K562 (cell line): ENCODE data around the gene TRIM24. TPM values are rescaled to one million over a fixed set of nuclear protein-coding genes. Genes with fewer than 3 reads are reported as not detected.

Experiments
- ATAC-seq: fragments of 200-7000 bp; cut with Tn5 transposase; 3 replicates; pipeline ENCODE4 v1.9.1; 2020; ENCODE audit warnings: moderate library complexity
- BruUV-seq: library from RNA; stranded (reverse); fragments of 400-500 nt; replicated peaks from 2 replicates; lab custom pipeline; 2021; lab: Mats Ljungman, UMichigan
- CTCF ChIA-PET: fragments of 300-600 bp; formaldehyde crosslinking; extraction: SDS; loops from one replicate; lab custom pipeline; 2021; ENCODE audit warnings: low intra/inter-chr PET ratio; lab: Yijun Ruan, JAX
- POLR2A ChIA-PET: fragments of 300-600, 350-650 bp; sonication (Branson Sonifier 250); formaldehyde crosslinking; extraction: SDS; loops from one replicate; lab custom pipeline; 2021; ENCODE audit warnings: antibody characterized with exemption, inconsistent platforms; lab: Yijun Ruan, JAX
- DNase-seq, 4 experiments: peaks; one replicate each; pipeline versions ENCODE4 v3.0.0 to v3.0.0-alpha.2; 2011 to 2018; ENCODE audit warnings: low spot score in 3 of 4, mixed read lengths in 3 of 4; ENCODE audit errors: extremely low read depth in 1 of 4
- FAIRE-seq: peaks from 2 replicates; lab custom pipeline; 2011; peaks lifted over from hg19 to GRCh38; lab: Jason Lieb, UNC
- H2AFZ ChIP-seq: 2 replicates; pipeline ENCODE4 v1.6.0; 2011; ENCODE audit warnings: low read depth, low read length, control low read depth, inconsistent platforms
- H3K27ac ChIP-seq: fragments of 200-600 bp; 3 replicates; pipeline ENCODE4 v1.8.0; 2011; ENCODE audit warnings: low read depth, mild to moderate bottlenecking, control low read depth, inconsistent platforms, low read length, moderate library complexity, mixed read lengths; ENCODE audit errors: extremely low read depth
- H3K27me3 ChIP-seq, 2 experiments: fragments of 300-600 bp in 1 of 2; 2 replicates in 1 of 2; 3 replicates in 1 of 2; pipeline versions ENCODE4 v1.6.0 to v1.8.0; 2011; ENCODE audit warnings: inconsistent platforms in 2 of 2, low read length in 2 of 2, mild to moderate bottlenecking in 1 of 2, mixed read lengths in 1 of 2, moderate library complexity in 1 of 2; ENCODE audit not compliant: control insufficient read depth in 2 of 2, insufficient read depth in 2 of 2
- H3K36me3 ChIP-seq: fragments of 300-600 bp; 3 replicates; pipeline ENCODE4 v1.8.0; 2011; ENCODE audit warnings: mild to moderate bottlenecking, low read length, inconsistent platforms; ENCODE audit not compliant: control insufficient read depth, insufficient read depth
- H3K4me1 ChIP-seq, 2 experiments: fragments of 200-600 bp in 1 of 2; replicated peaks in 1 of 2; 2 replicates in 1 of 2; 3 replicates in 1 of 2; pipeline versions ENCODE4 v1.5.1 to v1.8.0; 2011; ENCODE audit warnings: inconsistent platforms in 2 of 2, low read length in 2 of 2, mild to moderate bottlenecking in 1 of 2, mixed read lengths in 1 of 2, moderate library complexity in 1 of 2; ENCODE audit not compliant: control insufficient read depth in 2 of 2, insufficient read depth in 2 of 2
- H3K4me2 ChIP-seq: 2 replicates; pipeline ENCODE4 v1.6.1; 2011; ENCODE audit warnings: low read length, control low read depth, inconsistent platforms, mixed read lengths; ENCODE audit not compliant: insufficient read depth
- H3K4me3 ChIP-seq: fragments of 200-600 bp; sonication (generic), shearing (Covaris generic); 2 replicates; pipeline ENCODE4 v1.5.1; 2016; ENCODE audit warnings: control low read depth, inconsistent platforms
- H3K79me2 ChIP-seq: fragments of 200-600 bp; 3 replicates; pipeline ENCODE4 v1.8.0; 2011; ENCODE audit warnings: low read length, inconsistent platforms; ENCODE audit not compliant: control insufficient read depth, insufficient read depth
- H3K9ac ChIP-seq, 2 experiments: 2 replicates each; pipeline versions ENCODE4 v1.6.0 to v1.6.1; 2011; ENCODE audit warnings: low read depth in 2 of 2, low read length in 2 of 2, control low read depth in 1 of 2, inconsistent platforms in 1 of 2, mild to moderate bottlenecking in 1 of 2, mixed read lengths in 1 of 2; ENCODE audit not compliant: insufficient read depth in 1 of 2
- H3K9me1 ChIP-seq: one replicate; pipeline ENCODE4 v1.6.0; 2011; ENCODE audit warnings: inconsistent platforms, mild to moderate bottlenecking, low read length, moderate library complexity; ENCODE audit not compliant: control insufficient read depth, insufficient read depth
- H3K9me3 ChIP-seq: replicated peaks from 2 replicates; pipeline ENCODE4 v1.5.1; 2011; ENCODE audit warnings: low read depth, low read length, inconsistent platforms; ENCODE audit not compliant: control insufficient read depth, insufficient read depth
- H4K20me1 ChIP-seq: replicated peaks from 2 replicates; pipeline ENCODE4 v1.6.1; 2011; ENCODE audit warnings: low read length, inconsistent platforms, mixed read lengths; ENCODE audit not compliant: control insufficient read depth, insufficient read depth
- ARID2 ChIP-seq: fragments of 450-650 bp; IDR thresholded peaks from 2 replicates; pipeline ENCODE4 v1.6.1; 2017; ENCODE audit warnings: antibody characterized with exemption, mild to moderate bottlenecking
- MXD1 ChIP-seq: fragments of 250-450 bp; sonication (Bioruptor Pico); IDR thresholded peaks from 2 replicates; pipeline ENCODE4 v1.8.0; 2021; ENCODE audit warnings: borderline replicate concordance, mild to moderate bottlenecking, moderate library complexity; ENCODE audit not compliant: poor library complexity, severe bottlenecking
- POLR2A ChIP-seq: fragments of 450-650 bp; conservative IDR thresholded peaks from 2 replicates; pipeline ENCODE4 v1.6.1; 2016
- SREBF1 ChIP-seq: fragments of 150-350 bp; IDR thresholded peaks from 2 replicates; pipeline ENCODE4 v1.6.1; 2014; ENCODE audit warnings: antibody characterized with exemption, low read depth, low read length, borderline replicate concordance
- USF1 ChIP-seq: sonication (generic); formaldehyde crosslinking; IDR thresholded peaks from 2 replicates; pipeline ENCODE4 v1.9.0; 2022; ENCODE audit warnings: mild to moderate bottlenecking, missing genetic modification reagents
- ZNF217 ChIP-seq: sonication (generic); formaldehyde crosslinking; IDR thresholded peaks from 2 replicates; pipeline ENCODE4 v1.8.0; 2022; ENCODE audit warnings: mild to moderate bottlenecking, missing genetic modification reagents
- WGBS: fragments of 100-300 bp; shearing (Covaris generic); methylation state at CpG from one replicate; pipeline ENCODE4 v1.1.6; 2016; ENCODE audit warnings: low coverage, mixed read lengths; ENCODE audit not compliant: insufficient coverage; ENCODE audit errors: missing lambda C conversion rate; 5-methylcytosine and 5-hydroxymethylcytosine counted together
- in situ Hi-C: fragments of 300-500 bp; cut with MboI; formaldehyde crosslinking; loops from 4 replicates; pipeline ENCODE4 v1.15.0; 2018; ENCODE audit warnings: inconsistent platforms, mixed read lengths
- intact Hi-C: fragments of 100-400 bp; cut with micrococcal nuclease; formaldehyde crosslinking; loops from 2 replicates; pipeline ENCODE4 v1.14.2; 2022
- polyA plus RNA-seq, 8 experiments: library from polyadenylated mRNA; depleted of rRNA in 4 of 8; stranded (reverse) in 5 of 8; unstranded in 3 of 8; fragments of >200 nt; fragmentation: Nextera tagmentation in 2 of 8; fragmentation: Illumina TruSeq in 1 of 8; extraction: Ambion mirVana in 2 of 8; extraction: Trizol in 1 of 8; gene quantifications; 2 replicates each; pipeline versions ENCODE4 v1.2.1 to v1.2.3, GENCODE V29; 2011 to 2014; ENCODE audit warnings: inconsistent platforms in 1 of 8, missing spikeins in 1 of 8
- total RNA-seq, 7 experiments: library from RNA; depleted of rRNA in 6 of 7; stranded (reverse); fragments of >200 nt in 6 of 7; fragmentation: Illumina TruSeq in 2 of 7; extraction: Trizol in 2 of 7; gene quantifications; 2 replicates each; pipeline versions ENCODE4 v1.2.1 to v1.2.3, GENCODE V29; 2011 to 2021; ENCODE audit warnings: low replicate concordance in 1 of 7

TRIM24 gene
- total and polyA plus RNA-seq, 9 of the 15 experiments (the other 6 are each of a cell fraction or from before 2014, with no cell fraction given), result 13.4 to 74.0 (median 41.7) TPM

- ChIA-PET CTCF (no interaction called here), POLR2A (no interaction called here)
- WGBS, result 88% methylated on average over 5 of the region's 5 CpGs
- no peaks in the 10 kb centered on the region for H3K9me1 ChIP-seq
- ATAC-seq, result no peak
- no peak overlapping the region for H3K4me2 ChIP-seq
- H3K9ac ChIP-seq, result no peak overlapping the region
- BruUV-seq, result no TSS peak
- H2AFZ ChIP-seq, result no peak overlapping the region
- intact Hi-C loops (no loop called here), in situ Hi-C loops (no loop called here)
- peaks cover 56% of the 10 kb centered on the region for H3K36me3 ChIP-seq
- no peaks in the 10 kb centered on the region for H3K9me3 ChIP-seq
- no peaks in the 10 kb centered on the region for H4K20me1 ChIP-seq
- H3K79me2 ChIP-seq, result no peaks in the 10 kb centered on the region
- no peaks in the 10 kb centered on the region for H3K27me3 ChIP-seq
- TF ChIP-seq ZNF217 (CRISPR knock-in tag) (no peak), ARID2 (no peak), MXD1 (no peak), USF1 (CRISPR knock-in tag) (no peak), SREBF1 (no peak), POLR2A (0 out of 2 replicates have a peak, but pooled peaks have one; percentile 28)
- DNase-seq, result no peak
- no peaks in the 10 kb centered on the region for H3K4me1 ChIP-seq
- FAIRE-seq, result no peak
- no peak overlapping the region for H3K27ac ChIP-seq
- H3K4me3 ChIP-seq, result no peak overlapping the region
Measured at GRCh38 chr7:138585283-138585993, 125.4 kb downstream of the TRIM24 start.
